ENCODE results near the gene NME1. TPM values are rescaled to one million over a fixed set of nuclear protein-coding genes. Genes with fewer than 3 reads are reported as not detected.
"Not testable (repeated sequence)": the region's sequence is repeated elsewhere in the genome, so short reads cannot be mapped to it uniquely, and the experiment has no call there.

NME1 gene
- total RNA-seq, 1 experiment from 2014 or later: 592 TPM

DNA sequence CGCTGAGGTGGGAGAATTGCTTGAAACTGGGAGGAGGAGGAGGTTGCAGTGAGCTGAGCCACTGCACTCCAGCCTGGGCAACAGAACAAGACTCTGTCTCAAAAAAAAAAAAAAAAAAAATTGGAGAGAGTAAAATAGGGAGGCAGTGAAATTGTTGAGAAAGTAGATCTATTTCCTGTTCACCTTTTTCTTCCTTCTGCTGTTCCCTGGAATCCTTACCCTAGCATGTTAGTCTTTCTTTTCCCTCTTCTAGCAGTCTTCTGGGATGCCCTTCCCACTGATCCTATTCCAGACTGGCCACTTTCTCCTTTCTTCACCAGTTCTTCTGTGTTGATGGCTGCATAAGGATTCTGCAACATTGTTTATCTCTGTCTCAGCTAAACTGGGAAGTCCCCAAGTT is 16.0 kb downstream of the NME1 start:
- no peak overlapping the region for H3K4me3 ChIP-seq (ENCODE audit: low read length)
- peaks cover 26% of the 10 kb centered on the region for H4K20me1 ChIP-seq (ENCODE audit: low read length)
- H2AFZ ChIP-seq (ENCODE audit: low read length): no peak overlapping the region
- peaks cover 48% of the 10 kb centered on the region for H3K36me3 ChIP-seq (ENCODE audit: low read depth, low read length)
- DNase-seq: no peak
- CTCF ChIA-PET: no interaction called here
- H3K4me1 ChIP-seq (ENCODE audit: insufficient read depth, low read length): peaks cover 21% of the 10 kb centered on the region
- no peaks in the 10 kb centered on the region for H3K27me3 ChIP-seq (ENCODE audit: low read length)
- no peak overlapping the region for H3K9ac ChIP-seq (ENCODE audit: low read length)
- H3K9me3 ChIP-seq (ENCODE audit: low read length): no peaks in the 10 kb centered on the region
- TF ChIP-seq EZH2phosphoT487 (IDR thresholded peaks at IDR 0.05; ENCODE audit: borderline replicate concordance, low read length) (no peak), EZH2 (IDR thresholded peaks at IDR 0.05; ENCODE audit: low read length, unreplicated experiment) (no peak)
- TF ChIP-seq, protein P1, sequence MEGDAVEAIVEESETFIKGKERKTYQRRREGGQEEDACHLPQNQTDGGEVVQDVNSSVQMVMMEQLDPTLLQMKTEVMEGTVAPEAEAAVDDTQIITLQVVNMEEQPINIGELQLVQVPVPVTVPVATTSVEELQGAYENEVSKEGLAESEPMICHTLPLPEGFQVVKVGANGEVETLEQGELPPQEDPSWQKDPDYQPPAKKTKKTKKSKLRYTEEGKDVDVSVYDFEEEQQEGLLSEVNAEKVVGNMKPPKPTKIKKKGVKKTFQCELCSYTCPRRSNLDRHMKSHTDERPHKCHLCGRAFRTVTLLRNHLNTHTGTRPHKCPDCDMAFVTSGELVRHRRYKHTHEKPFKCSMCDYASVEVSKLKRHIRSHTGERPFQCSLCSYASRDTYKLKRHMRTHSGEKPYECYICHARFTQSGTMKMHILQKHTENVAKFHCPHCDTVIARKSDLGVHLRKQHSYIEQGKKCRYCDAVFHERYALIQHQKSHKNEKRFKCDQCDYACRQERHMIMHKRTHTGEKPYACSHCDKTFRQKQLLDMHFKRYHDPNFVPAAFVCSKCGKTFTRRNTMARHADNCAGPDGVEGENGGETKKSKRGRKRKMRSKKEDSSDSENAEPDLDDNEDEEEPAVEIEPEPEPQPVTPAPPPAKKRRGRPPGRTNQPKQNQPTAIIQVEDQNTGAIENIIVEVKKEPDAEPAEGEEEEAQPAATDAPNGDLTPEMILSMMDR (conservative IDR thresholded peaks at IDR 0.05; ENCODE audit: low read depth, low read length): no peak
- H3K79me2 ChIP-seq (ENCODE audit: low read length): peaks cover 37% of the 10 kb centered on the region
- H3K27ac ChIP-seq (ENCODE audit: low read length): no peak overlapping the region
- H3K9me2 ChIP-seq (replicated peaks; ENCODE audit: low read length): no peaks in the 10 kb centered on the region
- H3K4me2 ChIP-seq (ENCODE audit: low read length): no peak overlapping the region
- no peak for ATAC-seq
- POLR2A ChIA-PET (ENCODE audit: unreplicated experiment): no interaction called here
- intact Hi-C loops (cut with micrococcal nuclease): loop anchor here (5.0 kb wide), 1 partner anchor 93 kb away; the partner anchor contains the start of genes MBTD1 and UTP18
- BruUV-seq (replicated peaks): no TSS peak
- H3F3A ChIP-seq (ENCODE audit: low read length, unreplicated experiment): no peaks in the 10 kb centered on the region

DNA sequence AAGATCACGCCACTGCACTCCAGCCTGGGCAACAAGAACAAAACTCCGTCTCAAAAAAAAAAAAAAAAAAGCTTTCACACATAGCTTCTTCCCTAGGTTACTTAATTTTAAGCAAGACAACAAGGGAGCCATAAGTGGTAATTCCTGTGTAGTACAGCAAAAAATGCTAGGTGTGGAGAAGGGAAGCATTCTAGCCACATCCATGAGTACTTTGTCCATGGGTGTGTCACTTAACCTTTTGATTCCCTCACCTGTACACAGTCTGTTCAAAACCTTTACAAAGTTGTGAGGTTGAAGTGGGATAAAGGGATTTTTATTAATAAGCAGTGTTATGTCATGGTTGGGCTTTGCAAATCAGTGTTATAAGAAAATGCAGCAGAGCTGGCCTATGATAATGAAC is 17.4 kb downstream of the NME1 start:
- Histone ChIP-seq H4K20me1 (ENCODE audit: low read length) (peaks cover 26% of the 10 kb centered on the region), H3K4me1 (ENCODE audit: insufficient read depth, low read length) (peaks cover 19% of the 10 kb centered on the region), H3K27ac (ENCODE audit: low read length) (no peak overlapping the region), H3K36me3 (ENCODE audit: low read depth, low read length) (peaks cover 52% of the 10 kb centered on the region), H3K9ac (ENCODE audit: low read length) (no peak overlapping the region), H3K79me2 (ENCODE audit: low read length) (peaks cover 37% of the 10 kb centered on the region), H3F3A (ENCODE audit: low read length, unreplicated experiment) (no peaks in the 10 kb centered on the region), H3K4me3 (ENCODE audit: low read length) (no peak overlapping the region), H3K9me2 (replicated peaks; ENCODE audit: low read length) (no peaks in the 10 kb centered on the region), H3K27me3 (ENCODE audit: low read length) (no peaks in the 10 kb centered on the region), H3K4me2 (ENCODE audit: low read length) (no peak overlapping the region), H3K9me3 (ENCODE audit: low read length) (no peaks in the 10 kb centered on the region), H2AFZ (ENCODE audit: low read length) (no peak overlapping the region)
- DNase-seq: no peak
- ChIA-PET POLR2A (ENCODE audit: unreplicated experiment) (interaction anchor here (0.6 kb wide), 1 partner anchor 318 kb away, joined by 3 read pairs; no protein-coding TSS in a partner anchor), CTCF (no interaction called here)
- BruUV-seq (replicated peaks): no TSS peak
- ATAC-seq: no peak
- intact Hi-C loops (cut with micrococcal nuclease): no loop called here
- TF ChIP-seq, protein P1 (conservative IDR thresholded peaks at IDR 0.05; ENCODE audit: low read depth, low read length): no peak
- TF ChIP-seq EZH2 (IDR thresholded peaks at IDR 0.05; ENCODE audit: low read length, unreplicated experiment): no peak
- TF ChIP-seq EZH2phosphoT487 (IDR thresholded peaks at IDR 0.05; ENCODE audit: borderline replicate concordance, low read length): no peak

DNA sequence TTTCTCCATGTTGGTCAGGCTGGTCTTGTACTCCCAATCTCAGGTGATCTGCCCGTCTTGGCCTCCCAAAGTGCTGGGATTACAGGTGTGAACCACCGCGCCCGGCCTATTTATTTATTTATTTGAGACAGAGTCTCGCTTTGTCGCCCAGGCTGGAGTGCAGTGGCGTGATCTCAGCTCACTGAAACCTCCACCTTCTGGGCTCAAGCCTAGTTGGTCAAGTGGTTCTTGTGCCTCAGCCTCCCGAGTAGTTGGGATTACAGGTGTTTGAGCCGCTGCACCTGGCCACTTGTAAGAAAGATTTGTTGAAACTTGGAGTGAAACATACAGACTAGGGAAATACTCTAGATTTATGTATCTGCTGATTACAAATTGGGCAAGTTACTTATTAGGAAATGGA is 18.7 kb downstream of the NME1 start:
- H3K4me2 ChIP-seq (ENCODE audit: low read length); intact Hi-C loops (cut with micrococcal nuclease); H2AFZ ChIP-seq (ENCODE audit: low read length); H3K4me3 ChIP-seq (ENCODE audit: low read length); H3F3A ChIP-seq (ENCODE audit: low read length, unreplicated experiment); POLR2A ChIA-PET (ENCODE audit: unreplicated experiment); H3K9ac ChIP-seq (ENCODE audit: low read length); H3K27ac ChIP-seq (ENCODE audit: low read length); H3K9me2 ChIP-seq (replicated peaks; ENCODE audit: low read length); ATAC-seq; H3K9me3 ChIP-seq (ENCODE audit: low read length); DNase-seq; H3K27me3 ChIP-seq (ENCODE audit: low read length); CTCF ChIA-PET: not testable (repeated sequence)
- H4K20me1 ChIP-seq (ENCODE audit: low read length): peaks cover 26% of the 10 kb centered on the region
- BruUV-seq (replicated peaks): TSS peak; percentile 16
- H3K79me2 ChIP-seq (ENCODE audit: low read length): peaks cover 29% of the 10 kb centered on the region
- peaks cover 52% of the 10 kb centered on the region for H3K36me3 ChIP-seq (ENCODE audit: low read depth, low read length)
- peaks cover 16% of the 10 kb centered on the region for H3K4me1 ChIP-seq (ENCODE audit: insufficient read depth, low read length)
